Tibial artery (tissue), 4 donors: ENCODE results near the gene DNAH8.

Source experiments
- DNase-seq, 2 donors: peaks; one replicate each; pipeline ENCODE4 v3.0.0-alpha.2; 2019
- H3K27ac ChIP-seq, 2 donors: fragments of 200-600 bp; sonication (generic) in 1 of 2; 1 replicate in 1 of 2; 2 replicates in 1 of 2; pipeline ENCODE4 v1.5.1; 2018 to 2019; ENCODE audit warnings: mild to moderate bottlenecking in 1 of 2
- H3K27me3 ChIP-seq, 2 donors: fragments of 200-600 bp; sonication (generic) in 1 of 2; one replicate each; pipeline versions ENCODE4 v1.5.1 to v1.6.0; 2016 to 2019
- H3K36me3 ChIP-seq, 3 donors: fragments of 200-600 bp; sonication (generic) in 2 of 3; one replicate each; pipeline ENCODE4 v1.5.1; 2016 to 2019; ENCODE audit warnings: mild to moderate bottlenecking in 2 of 3
- H3K4me1 ChIP-seq, 4 donors: fragments of 200-600 bp; sonication (generic) in 2 of 4; 1 replicate in 3 of 4; 2 replicates in 1 of 4; pipeline ENCODE4 v1.5.1; 2016 to 2019
- H3K4me3 ChIP-seq, 2 donors: fragments of 200-600 bp; sonication (generic) in 1 of 2; 1 replicate in 1 of 2; 2 replicates in 1 of 2; pipeline ENCODE4 v1.5.1; 2018 to 2019; ENCODE audit warnings: mild to moderate bottlenecking in 2 of 2
- H3K9me3 ChIP-seq, 3 donors: fragments of 200-600 bp; sonication (generic) in 1 of 3; one replicate each; pipeline ENCODE4 v1.5.1; 2016 to 2019
- CTCF ChIP-seq, 2 experiments: fragments of 200-600 bp in 1 of 2; fragments of 450-650 bp in 1 of 2; IDR thresholded peaks; one replicate each; pipeline ENCODE4 v1.5.1; 2017 to 2019; ENCODE audit warnings: antibody characterized with exemption in 2 of 2, mild to moderate bottlenecking in 1 of 2, moderate library complexity in 1 of 2
- intact Hi-C: fragments of 100-400 bp; cut with DNase I; formaldehyde crosslinking; loops from one replicate; pipeline ENCODE4 v1.15.0; 2023; ENCODE audit warnings: low total_unique reads

DNAH8 gene

GRCh38 chr6:38852215-38852614 lies 137.1 kb downstream of the DNAH8 start:
- Histone ChIP-seq H3K9me3 (no peaks in the 10 kb centered on the region), H3K27me3 (no peaks in the 10 kb centered on the region), H3K36me3 (no peaks in the 10 kb centered on the region), H3K27ac (no peak overlapping the region), H3K4me3 (no peak overlapping the region), H3K4me1 (no peaks in the 10 kb centered on the region)
- no peak for TF ChIP-seq CTCF (IDR thresholded peaks at IDR 0.05)
- DNase-seq: no peak
- intact Hi-C loops: no loop called here

GRCh38 chr6:38853236-38853635 lies 138.1 kb downstream of the DNAH8 start:
- H3K9me3 ChIP-seq: no peaks in the 10 kb centered on the region

GRCh38 chr6:38856492-38856891 lies 141.4 kb downstream of the DNAH8 start:
- no peak for DNase-seq
- Histone ChIP-seq H3K9me3 (no peaks in the 10 kb centered on the region), H3K36me3 (no peaks in the 10 kb centered on the region), H3K4me3 (no peak overlapping the region), H3K27me3 (no peaks in the 10 kb centered on the region), H3K27ac (no peak overlapping the region), H3K4me1 (no peaks in the 10 kb centered on the region)
- TF ChIP-seq CTCF (IDR thresholded peaks at IDR 0.05): no peak
- intact Hi-C loops: no loop called here

More at GRCh38 chr6:38853236-38853635, 138.1 kb downstream of the DNAH8 start:
- DNase-seq: no peak
- H3K4me3 ChIP-seq: no peak overlapping the region
- no peaks in the 10 kb centered on the region for H3K36me3 ChIP-seq
- H3K4me1 ChIP-seq: no peaks in the 10 kb centered on the region
- intact Hi-C loops: no loop called here
- no peak overlapping the region for H3K27ac ChIP-seq
- H3K27me3 ChIP-seq: no peaks in the 10 kb centered on the region
- no peak for TF ChIP-seq CTCF (IDR thresholded peaks at IDR 0.05)

GRCh38 chr6:38857815-38858214 lies 142.7 kb downstream of the DNAH8 start:
- DNase-seq: no peak
- H3K27me3 ChIP-seq: no peaks in the 10 kb centered on the region
- no peaks in the 10 kb centered on the region for H3K36me3 ChIP-seq
- no peak overlapping the region for H3K27ac ChIP-seq
- intact Hi-C loops: no loop called here
- no peaks in the 10 kb centered on the region for H3K9me3 ChIP-seq
- H3K4me1 ChIP-seq: no peaks in the 10 kb centered on the region
- H3K4me3 ChIP-seq: no peak overlapping the region
- TF ChIP-seq CTCF (IDR thresholded peaks at IDR 0.05): no peak

- no peak for DNase-seq
- Histone ChIP-seq H3K36me3 (no peaks in the 10 kb centered on the region), H3K9me3 (no peaks in the 10 kb centered on the region), H3K4me1 (no peaks in the 10 kb centered on the region), H3K27ac (no peak overlapping the region), H3K4me3 (no peak overlapping the region), H3K27me3 (no peaks in the 10 kb centered on the region)
- TF ChIP-seq CTCF (IDR thresholded peaks at IDR 0.05): no peak
- intact Hi-C loops: no loop called here
Observed at GRCh38 chr6:38860041-38860440, 144.9 kb downstream of the DNAH8 start.

GRCh38 chr6:38861926-38862401 lies 146.9 kb downstream of the DNAH8 start:
- no peak overlapping the region for H3K27ac ChIP-seq
- no peaks in the 10 kb centered on the region for H3K36me3 ChIP-seq
- no peaks in the 10 kb centered on the region for H3K9me3 ChIP-seq
- H3K27me3 ChIP-seq: no peaks in the 10 kb centered on the region
- H3K4me3 ChIP-seq: no peak overlapping the region
- intact Hi-C loops: no loop called here
- TF ChIP-seq CTCF (IDR thresholded peaks at IDR 0.05): no peak
- H3K4me1 ChIP-seq: no peaks in the 10 kb centered on the region
- DNase-seq: no peak
